DOHH2 (cell line): ENCODE measurements around the gene RAX2.

ENCODE experiments used
- EZH2phosphoT487 ChIP-seq: fragments of 200-600 bp; sonication (generic); IDR thresholded peaks from 2 replicates; pipeline ENCODE4 v1.6.1; 2017; ENCODE audit warnings: borderline replicate concordance, mild to moderate bottlenecking, antibody characterized with exemption, low read length, moderate library complexity, mixed read lengths
- TF ChIP-seq, protein P1 (sequence below): fragments of 200-600 bp; sonication (generic); IDR thresholded peaks from one replicate; pipeline ENCODE4 v1.5.1; 2014; ENCODE audit warnings: antibody characterized with exemption, mild to moderate bottlenecking, low read depth, low read length; ENCODE audit not compliant: poor library complexity, severe bottlenecking

- TF ChIP-seq, protein P1, sequence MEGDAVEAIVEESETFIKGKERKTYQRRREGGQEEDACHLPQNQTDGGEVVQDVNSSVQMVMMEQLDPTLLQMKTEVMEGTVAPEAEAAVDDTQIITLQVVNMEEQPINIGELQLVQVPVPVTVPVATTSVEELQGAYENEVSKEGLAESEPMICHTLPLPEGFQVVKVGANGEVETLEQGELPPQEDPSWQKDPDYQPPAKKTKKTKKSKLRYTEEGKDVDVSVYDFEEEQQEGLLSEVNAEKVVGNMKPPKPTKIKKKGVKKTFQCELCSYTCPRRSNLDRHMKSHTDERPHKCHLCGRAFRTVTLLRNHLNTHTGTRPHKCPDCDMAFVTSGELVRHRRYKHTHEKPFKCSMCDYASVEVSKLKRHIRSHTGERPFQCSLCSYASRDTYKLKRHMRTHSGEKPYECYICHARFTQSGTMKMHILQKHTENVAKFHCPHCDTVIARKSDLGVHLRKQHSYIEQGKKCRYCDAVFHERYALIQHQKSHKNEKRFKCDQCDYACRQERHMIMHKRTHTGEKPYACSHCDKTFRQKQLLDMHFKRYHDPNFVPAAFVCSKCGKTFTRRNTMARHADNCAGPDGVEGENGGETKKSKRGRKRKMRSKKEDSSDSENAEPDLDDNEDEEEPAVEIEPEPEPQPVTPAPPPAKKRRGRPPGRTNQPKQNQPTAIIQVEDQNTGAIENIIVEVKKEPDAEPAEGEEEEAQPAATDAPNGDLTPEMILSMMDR: no peak
- no peak for TF ChIP-seq EZH2phosphoT487
Measured at GRCh38 chr19:3771906-3772455, at the start of gene RAX2.
